OCI-LY1 (cell line): ENCODE results near the gene CDC27.

Experiments
- H2AFZ ChIP-seq: fragments of 200-600 bp; sonication (generic), shearing (Covaris generic); 2 replicates; pipeline ENCODE4 v1.6.0; 2014; ENCODE audit warnings: antibody characterized with exemption, mild to moderate bottlenecking, low read length
- H3F3A ChIP-seq: fragments of 200-600 bp; sonication (generic), shearing (Covaris generic); 2 replicates; pipeline ENCODE4 v1.6.0; 2014; ENCODE audit warnings: mild to moderate bottlenecking, antibody characterized with exemption, low read length, moderate library complexity; ENCODE audit not compliant: insufficient read depth
- H3K27ac ChIP-seq: fragments of 200-600 bp; sonication (generic); 2 replicates; pipeline ENCODE4 v1.5.1; 2014; ENCODE audit warnings: low read length, mixed run types, mild to moderate bottlenecking, low read depth; ENCODE audit not compliant: poor library complexity, severe bottlenecking
- H3K27me3 ChIP-seq: fragments of 200-600 bp; sonication (generic); 2 replicates; pipeline ENCODE4 v1.6.0; 2014; ENCODE audit warnings: antibody characterized with exemption, mild to moderate bottlenecking, low read length, moderate library complexity; ENCODE audit not compliant: insufficient read depth
- H3K36me3 ChIP-seq: fragments of 200-600 bp; sonication (generic); 2 replicates; pipeline ENCODE4 v1.6.1; 2014; ENCODE audit warnings: mild to moderate bottlenecking, antibody characterized with exemption, low read length, moderate library complexity, mixed read lengths; ENCODE audit not compliant: insufficient read depth
- H3K4me1 ChIP-seq: fragments of 200-600 bp; sonication (generic); 2 replicates; pipeline ENCODE4 v1.5.1; 2014; ENCODE audit warnings: mild to moderate bottlenecking, low read length, moderate library complexity; ENCODE audit not compliant: insufficient read depth, severe bottlenecking
- H3K4me2 ChIP-seq: fragments of 200-600 bp; sonication (generic), shearing (Covaris generic); 2 replicates; pipeline ENCODE4 v1.6.1; 2014; ENCODE audit warnings: low read length
- H3K4me3 ChIP-seq: fragments of 200-600 bp; sonication (generic); 2 replicates; pipeline ENCODE4 v1.5.1; 2014; ENCODE audit warnings: low read length, low read depth, mild to moderate bottlenecking, mixed read lengths; ENCODE audit not compliant: poor library complexity, severe bottlenecking
- H3K79me2 ChIP-seq: fragments of 200-600 bp; shearing (Covaris generic); 2 replicates; pipeline ENCODE4 v1.6.1; 2016; ENCODE audit warnings: mixed run types, low read length, mixed read lengths; ENCODE audit not compliant: insufficient read depth
- H3K9ac ChIP-seq: fragments of 200-600 bp; sonication (generic), shearing (Covaris generic); 2 replicates; pipeline ENCODE4 v1.6.1; 2014; ENCODE audit warnings: mild to moderate bottlenecking, low read length, mixed read lengths
- H3K9me2 ChIP-seq: fragments of 200-600 bp; sonication (generic), shearing (Covaris generic); 2 replicates; pipeline ENCODE4 v1.6.1; 2014; ENCODE audit warnings: low read depth, mild to moderate bottlenecking, low read length, mixed read lengths
- H3K9me3 ChIP-seq: fragments of 200-600 bp; shearing (Covaris generic); 2 replicates; pipeline ENCODE4 v1.6.1; 2014; ENCODE audit warnings: low read length, mixed read lengths
- H4K20me1 ChIP-seq: fragments of 200-600 bp; sonication (generic), shearing (Covaris generic); 2 replicates; pipeline ENCODE4 v1.6.0; 2016; ENCODE audit warnings: mild to moderate bottlenecking, low read length; ENCODE audit not compliant: insufficient read depth
- EZH2 ChIP-seq: fragments of 200-600 bp; sonication (generic), shearing (Covaris generic); IDR thresholded peaks from 2 replicates; pipeline ENCODE4 v1.8.0; 2017; ENCODE audit warnings: borderline replicate concordance, mixed run types, mild to moderate bottlenecking, antibody characterized with exemption, low read length, moderate library complexity, mixed read lengths
- TF ChIP-seq, protein P1 (sequence below): fragments of 200-600 bp; sonication (generic), shearing (Covaris generic); IDR thresholded peaks from 2 replicates; pipeline ENCODE4 v1.5.1; 2017; ENCODE audit warnings: mild to moderate bottlenecking, antibody characterized with exemption, low read length, moderate library complexity, mixed read lengths

The CDC27 gene

DNA sequence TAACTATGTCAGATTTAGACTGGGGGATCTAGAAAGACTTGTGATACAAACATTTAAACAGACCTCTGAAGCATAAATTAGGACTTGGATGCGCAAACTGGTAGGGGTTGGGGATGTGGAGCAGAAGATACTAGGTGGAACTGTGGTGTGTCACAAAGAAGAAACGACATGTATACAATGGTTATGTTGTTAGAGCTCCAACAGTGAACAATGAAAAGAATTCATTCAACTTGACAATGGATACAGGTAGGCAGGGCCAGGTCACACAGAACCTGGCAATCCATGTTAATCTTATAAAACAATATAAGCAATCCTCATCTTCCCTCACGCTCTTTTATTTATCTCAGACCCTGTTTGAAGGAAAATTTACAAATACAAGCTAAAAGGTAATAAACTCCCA, 102.0 kb downstream of the CDC27 start:
- TF ChIP-seq, protein P1, sequence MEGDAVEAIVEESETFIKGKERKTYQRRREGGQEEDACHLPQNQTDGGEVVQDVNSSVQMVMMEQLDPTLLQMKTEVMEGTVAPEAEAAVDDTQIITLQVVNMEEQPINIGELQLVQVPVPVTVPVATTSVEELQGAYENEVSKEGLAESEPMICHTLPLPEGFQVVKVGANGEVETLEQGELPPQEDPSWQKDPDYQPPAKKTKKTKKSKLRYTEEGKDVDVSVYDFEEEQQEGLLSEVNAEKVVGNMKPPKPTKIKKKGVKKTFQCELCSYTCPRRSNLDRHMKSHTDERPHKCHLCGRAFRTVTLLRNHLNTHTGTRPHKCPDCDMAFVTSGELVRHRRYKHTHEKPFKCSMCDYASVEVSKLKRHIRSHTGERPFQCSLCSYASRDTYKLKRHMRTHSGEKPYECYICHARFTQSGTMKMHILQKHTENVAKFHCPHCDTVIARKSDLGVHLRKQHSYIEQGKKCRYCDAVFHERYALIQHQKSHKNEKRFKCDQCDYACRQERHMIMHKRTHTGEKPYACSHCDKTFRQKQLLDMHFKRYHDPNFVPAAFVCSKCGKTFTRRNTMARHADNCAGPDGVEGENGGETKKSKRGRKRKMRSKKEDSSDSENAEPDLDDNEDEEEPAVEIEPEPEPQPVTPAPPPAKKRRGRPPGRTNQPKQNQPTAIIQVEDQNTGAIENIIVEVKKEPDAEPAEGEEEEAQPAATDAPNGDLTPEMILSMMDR, result no peak
- TF ChIP-seq EZH2, result no peak

DNA sequence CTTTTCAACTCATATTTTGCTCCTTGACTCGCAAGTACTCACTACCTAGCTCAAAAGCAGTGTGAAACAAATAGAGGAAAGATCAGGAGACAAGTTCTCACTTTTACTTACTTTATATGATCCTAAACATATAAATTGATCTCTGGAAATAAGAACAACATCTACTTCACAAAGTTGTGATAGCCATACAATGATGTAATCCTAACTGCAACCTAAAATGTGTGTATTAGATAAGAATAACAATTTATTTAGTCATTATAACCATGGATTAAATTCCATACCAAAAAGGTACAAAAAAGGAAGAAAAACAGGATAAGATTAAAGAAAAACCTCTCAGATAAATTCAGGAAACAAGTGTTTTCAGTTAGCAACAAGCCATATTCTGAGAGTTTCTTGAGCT, 103.4 kb downstream of the CDC27 start:
- H3K9me2 ChIP-seq, result no peaks in the 10 kb centered on the region
- no peaks in the 10 kb centered on the region for H3K27me3 ChIP-seq
- peaks cover 3% of the 10 kb centered on the region; the same call in 1 of the 2 replicates for H3K36me3 ChIP-seq
- no peak overlapping the region for H3K9ac ChIP-seq
- H3K4me2 ChIP-seq, result no peak overlapping the region
- H4K20me1 ChIP-seq, result no peaks in the 10 kb centered on the region
- H3K4me3 ChIP-seq, result no peak overlapping the region
- H3F3A ChIP-seq, result no peaks in the 10 kb centered on the region
- peaks cover 38% of the 10 kb centered on the region for H3K79me2 ChIP-seq
- no peak overlapping the region for H3K27ac ChIP-seq
- peaks cover 5% of the 10 kb centered on the region for H3K4me1 ChIP-seq
- no peak for TF ChIP-seq EZH2
- TF ChIP-seq, protein P1, result no peak
- no peak overlapping the region for H2AFZ ChIP-seq
- no peaks in the 10 kb centered on the region for H3K9me3 ChIP-seq

More for the DNA sequence above, 102.0 kb downstream of the CDC27 start:
- no peaks in the 10 kb centered on the region for H3K27me3 ChIP-seq
- no peak overlapping the region for H3K4me2 ChIP-seq
- no peaks in the 10 kb centered on the region for H4K20me1 ChIP-seq
- H3F3A ChIP-seq, result no peaks in the 10 kb centered on the region
- no peak overlapping the region for H3K9ac ChIP-seq
- peaks cover 10% of the 10 kb centered on the region for H3K36me3 ChIP-seq
- no peak overlapping the region for H3K4me3 ChIP-seq
- peaks cover 47% of the 10 kb centered on the region for H3K79me2 ChIP-seq
- H3K27ac ChIP-seq, result no peak overlapping the region
- peaks cover 5% of the 10 kb centered on the region for H3K4me1 ChIP-seq
- no peaks in the 10 kb centered on the region for H3K9me3 ChIP-seq
- H2AFZ ChIP-seq, result no peak overlapping the region
- no peaks in the 10 kb centered on the region for H3K9me2 ChIP-seq

DNA sequence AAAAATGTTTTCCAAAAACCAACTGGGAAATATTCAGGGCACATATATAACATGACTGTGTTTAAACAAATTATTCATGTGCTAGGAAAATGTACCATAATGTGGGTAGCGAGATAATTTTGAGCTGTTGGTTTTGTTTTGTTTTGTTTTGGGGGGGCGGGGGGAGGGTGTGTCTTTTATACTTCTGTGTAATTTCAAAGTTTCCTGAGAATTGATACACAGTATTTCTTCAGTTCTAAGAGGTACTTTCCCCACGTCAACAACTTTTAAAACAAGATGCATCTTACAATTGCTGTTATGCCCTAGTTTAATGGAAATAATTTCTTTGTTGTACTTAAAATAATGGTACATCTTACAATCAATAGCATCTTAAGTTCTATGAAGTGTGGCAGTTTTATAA, 110.3 kb downstream of the CDC27 start:
- no peaks in the 10 kb centered on the region for H4K20me1 ChIP-seq
- no peaks in the 10 kb centered on the region for H3K9me2 ChIP-seq
- no peaks in the 10 kb centered on the region for H3K9me3 ChIP-seq
- H3K9ac ChIP-seq, result no peak overlapping the region
- H3K27me3 ChIP-seq, result no peaks in the 10 kb centered on the region
- H3K79me2 ChIP-seq, result peaks cover 6% of the 10 kb centered on the region
- H3F3A ChIP-seq, result no peaks in the 10 kb centered on the region
- no peak overlapping the region for H3K27ac ChIP-seq
- no peaks in the 10 kb centered on the region for H3K4me1 ChIP-seq
- H3K36me3 ChIP-seq, result peaks cover 14% of the 10 kb centered on the region
- TF ChIP-seq, protein P1, result no peak
- no peak for TF ChIP-seq EZH2
- H2AFZ ChIP-seq, result no peak overlapping the region
- H3K4me3 ChIP-seq, result no peak overlapping the region
- H3K4me2 ChIP-seq, result no peak overlapping the region
